ENCODE results near the gene SIGLECL1.

SIGLECL1 gene

DNA sequence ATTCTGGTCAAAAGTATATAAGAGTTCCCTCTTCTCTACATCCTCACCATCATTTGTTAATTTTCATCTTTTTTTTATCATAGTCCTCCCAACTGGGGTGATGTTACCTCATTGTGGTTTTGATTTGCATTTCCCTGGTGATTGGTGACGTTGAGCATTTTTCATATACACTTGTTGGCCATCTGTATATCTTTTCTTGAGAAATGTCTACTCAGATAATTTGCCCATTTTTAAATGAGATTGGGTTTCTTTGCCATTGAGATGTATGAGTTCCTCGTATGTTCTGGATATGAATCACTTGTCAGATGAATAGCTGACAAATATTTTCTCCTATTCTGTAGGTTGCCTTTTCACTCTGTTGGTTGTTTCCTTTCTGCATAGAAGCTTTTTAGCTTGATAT, 23.6 kb upstream of the SIGLECL1 start:
- no peaks in the 10 kb centered on the region for H3K27me3 ChIP-seq (ENCODE audit: control insufficient read depth, low read length)
- no peaks in the 10 kb centered on the region for H3K9me2 ChIP-seq (replicated peaks; ENCODE audit: control insufficient read depth, low read length)
- H4K20me1 ChIP-seq (ENCODE audit: control insufficient read depth, insufficient read depth, low read depth, low read length) = no peaks in the 10 kb centered on the region
- H3K4me2 ChIP-seq (ENCODE audit: low read length) = peak overlapping the region; percentile 90
- peaks cover 66% of the 10 kb centered on the region for H3K4me1 ChIP-seq (ENCODE audit: control insufficient read depth, low read length)
- TF ChIP-seq EZH2phosphoT487 (IDR thresholded peaks at IDR 0.05; ENCODE audit: borderline replicate concordance, low read length) = no peak
- TF ChIP-seq, protein P1, sequence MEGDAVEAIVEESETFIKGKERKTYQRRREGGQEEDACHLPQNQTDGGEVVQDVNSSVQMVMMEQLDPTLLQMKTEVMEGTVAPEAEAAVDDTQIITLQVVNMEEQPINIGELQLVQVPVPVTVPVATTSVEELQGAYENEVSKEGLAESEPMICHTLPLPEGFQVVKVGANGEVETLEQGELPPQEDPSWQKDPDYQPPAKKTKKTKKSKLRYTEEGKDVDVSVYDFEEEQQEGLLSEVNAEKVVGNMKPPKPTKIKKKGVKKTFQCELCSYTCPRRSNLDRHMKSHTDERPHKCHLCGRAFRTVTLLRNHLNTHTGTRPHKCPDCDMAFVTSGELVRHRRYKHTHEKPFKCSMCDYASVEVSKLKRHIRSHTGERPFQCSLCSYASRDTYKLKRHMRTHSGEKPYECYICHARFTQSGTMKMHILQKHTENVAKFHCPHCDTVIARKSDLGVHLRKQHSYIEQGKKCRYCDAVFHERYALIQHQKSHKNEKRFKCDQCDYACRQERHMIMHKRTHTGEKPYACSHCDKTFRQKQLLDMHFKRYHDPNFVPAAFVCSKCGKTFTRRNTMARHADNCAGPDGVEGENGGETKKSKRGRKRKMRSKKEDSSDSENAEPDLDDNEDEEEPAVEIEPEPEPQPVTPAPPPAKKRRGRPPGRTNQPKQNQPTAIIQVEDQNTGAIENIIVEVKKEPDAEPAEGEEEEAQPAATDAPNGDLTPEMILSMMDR (IDR thresholded peaks at IDR 0.05; ENCODE audit: low read depth, low read length, poor library complexity, severe bottlenecking) = no peak
- H3K4me3 ChIP-seq (ENCODE audit: low read length) = peak overlapping the region; percentile 90
- no peaks in the 10 kb centered on the region for H3K9me3 ChIP-seq (ENCODE audit: control insufficient read depth, insufficient read depth, low read length)
- peaks cover 12% of the 10 kb centered on the region for H3F3A ChIP-seq (ENCODE audit: control insufficient read depth, insufficient read depth)
- peaks cover 69% of the 10 kb centered on the region for H3K79me2 ChIP-seq (ENCODE audit: control insufficient read depth, low read length)
- peak overlapping the region; percentile 50 for H3K27ac ChIP-seq (ENCODE audit: low read depth, low read length)
- peaks cover 36% of the 10 kb centered on the region for H3K36me3 ChIP-seq (ENCODE audit: control insufficient read depth, low read length)

DNA sequence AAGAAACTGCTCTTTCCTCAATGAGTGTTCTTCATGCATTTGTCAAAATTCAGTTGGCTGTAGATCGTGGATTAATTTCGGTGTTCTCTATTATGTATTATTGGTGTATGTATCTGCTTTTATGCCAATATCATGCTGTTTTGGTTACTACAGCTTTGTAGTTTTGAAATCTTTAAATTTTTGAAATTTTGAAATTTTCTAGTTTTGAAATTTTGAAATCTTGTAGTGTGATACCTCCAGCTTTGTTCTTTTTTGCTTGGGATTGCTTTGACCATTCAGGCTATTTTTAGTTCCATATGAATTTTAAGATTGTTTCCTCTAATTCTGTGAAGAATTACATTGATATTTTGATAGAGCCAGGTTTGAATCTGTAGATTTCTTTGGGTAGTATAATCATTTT, 22.9 kb upstream of the SIGLECL1 start:
- no peaks in the 10 kb centered on the region for H3K27me3 ChIP-seq (ENCODE audit: control insufficient read depth, low read length)
- peak overlapping the region; percentile 50; the same call in 1 of the 2 replicates for H3K27ac ChIP-seq (ENCODE audit: low read depth, low read length)
- H3K4me3 ChIP-seq (ENCODE audit: low read length) = peak overlapping the region; percentile 90
- H3K79me2 ChIP-seq (ENCODE audit: control insufficient read depth, low read length) = peaks cover 74% of the 10 kb centered on the region
- H3K4me2 ChIP-seq (ENCODE audit: low read length) = peak overlapping the region; percentile 90
- peaks cover 39% of the 10 kb centered on the region for H3K36me3 ChIP-seq (ENCODE audit: control insufficient read depth, low read length)
- no peaks in the 10 kb centered on the region for H3K9me3 ChIP-seq (ENCODE audit: control insufficient read depth, insufficient read depth, low read length)
- peaks cover 63% of the 10 kb centered on the region for H3K4me1 ChIP-seq (ENCODE audit: control insufficient read depth, low read length)
- no peaks in the 10 kb centered on the region for H3K9me2 ChIP-seq (replicated peaks; ENCODE audit: control insufficient read depth, low read length)
- TF ChIP-seq, protein P1 (IDR thresholded peaks at IDR 0.05; ENCODE audit: low read depth, low read length, poor library complexity, severe bottlenecking) = no peak
- no peak for TF ChIP-seq EZH2phosphoT487 (IDR thresholded peaks at IDR 0.05; ENCODE audit: borderline replicate concordance, low read length)
- peaks cover 12% of the 10 kb centered on the region for H3F3A ChIP-seq (ENCODE audit: control insufficient read depth, insufficient read depth)
- H4K20me1 ChIP-seq (ENCODE audit: control insufficient read depth, insufficient read depth, low read depth, low read length) = no peaks in the 10 kb centered on the region

DNA sequence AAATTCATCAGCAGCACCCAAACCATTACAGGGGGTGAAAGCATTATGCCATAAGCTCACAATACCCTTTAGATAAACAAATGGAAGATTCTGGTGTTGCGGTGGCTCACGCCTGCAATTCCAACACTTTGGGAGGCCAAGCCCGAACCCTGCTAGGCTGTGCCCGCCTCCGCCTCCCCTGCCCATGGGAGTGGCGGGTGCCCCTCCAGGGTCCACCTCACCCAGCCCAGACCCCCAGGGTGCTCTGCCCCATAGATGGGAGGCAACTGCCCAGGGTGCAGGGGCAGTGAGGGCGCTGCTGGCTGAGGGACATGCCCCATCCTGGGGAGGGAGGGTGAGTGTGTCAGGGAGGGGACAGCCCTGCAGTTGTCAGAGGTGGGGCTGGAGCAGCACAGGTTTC, 10.0 kb upstream of the SIGLECL1 start:
- no peaks in the 10 kb centered on the region for H3K9me2 ChIP-seq (replicated peaks; ENCODE audit: control insufficient read depth, low read length)
- no peak overlapping the region for H3K4me3 ChIP-seq (ENCODE audit: low read length)
- no peak for TF ChIP-seq EZH2phosphoT487 (IDR thresholded peaks at IDR 0.05; ENCODE audit: borderline replicate concordance, low read length)
- TF ChIP-seq, protein P1 (IDR thresholded peaks at IDR 0.05; ENCODE audit: low read depth, low read length, poor library complexity, severe bottlenecking) = no peak
- no peaks in the 10 kb centered on the region for H3K9me3 ChIP-seq (ENCODE audit: control insufficient read depth, insufficient read depth, low read length)
- H4K20me1 ChIP-seq (ENCODE audit: control insufficient read depth, insufficient read depth, low read depth, low read length) = no peaks in the 10 kb centered on the region
- H3K36me3 ChIP-seq (ENCODE audit: control insufficient read depth, low read length) = peaks cover 45% of the 10 kb centered on the region
- no peaks in the 10 kb centered on the region for H3K79me2 ChIP-seq (ENCODE audit: control insufficient read depth, low read length)
- H3K4me1 ChIP-seq (ENCODE audit: control insufficient read depth, low read length) = no peaks in the 10 kb centered on the region
- H3K27me3 ChIP-seq (ENCODE audit: control insufficient read depth, low read length) = no peaks in the 10 kb centered on the region
- H3K4me2 ChIP-seq (ENCODE audit: low read length) = no peak overlapping the region
- H3K27ac ChIP-seq (ENCODE audit: low read depth, low read length) = no peak overlapping the region
- H3F3A ChIP-seq (ENCODE audit: control insufficient read depth, insufficient read depth) = no peaks in the 10 kb centered on the region

All from DOHH2 (cell line).